OCI-LY1 (cell line): ENCODE data around the gene GBF1.
A peak's percentile ranks its signal among the peaks of the same experiment; 100 is the strongest.
"Not testable (repeated sequence)": the region's sequence is repeated elsewhere in the genome, so short reads cannot be mapped to it uniquely, and the experiment has no call there.

Experiments
- H2AFZ ChIP-seq: fragments of 200-600 bp; sonication (generic), shearing (Covaris generic); 2 replicates; pipeline ENCODE4 v1.6.0; 2014; ENCODE audit warnings: antibody characterized with exemption, mild to moderate bottlenecking, low read length
- H3F3A ChIP-seq: fragments of 200-600 bp; sonication (generic), shearing (Covaris generic); 2 replicates; pipeline ENCODE4 v1.6.0; 2014; ENCODE audit warnings: mild to moderate bottlenecking, antibody characterized with exemption, low read length, moderate library complexity; ENCODE audit not compliant: insufficient read depth
- H3K27ac ChIP-seq: fragments of 200-600 bp; sonication (generic); 2 replicates; pipeline ENCODE4 v1.5.1; 2014; ENCODE audit warnings: low read length, mixed run types, mild to moderate bottlenecking, low read depth; ENCODE audit not compliant: poor library complexity, severe bottlenecking
- H3K27me3 ChIP-seq: fragments of 200-600 bp; sonication (generic); 2 replicates; pipeline ENCODE4 v1.6.0; 2014; ENCODE audit warnings: antibody characterized with exemption, mild to moderate bottlenecking, low read length, moderate library complexity; ENCODE audit not compliant: insufficient read depth
- H3K36me3 ChIP-seq: fragments of 200-600 bp; sonication (generic); 2 replicates; pipeline ENCODE4 v1.6.1; 2014; ENCODE audit warnings: mild to moderate bottlenecking, antibody characterized with exemption, low read length, moderate library complexity, mixed read lengths; ENCODE audit not compliant: insufficient read depth
- H3K4me1 ChIP-seq: fragments of 200-600 bp; sonication (generic); 2 replicates; pipeline ENCODE4 v1.5.1; 2014; ENCODE audit warnings: mild to moderate bottlenecking, low read length, moderate library complexity; ENCODE audit not compliant: insufficient read depth, severe bottlenecking
- H3K4me2 ChIP-seq: fragments of 200-600 bp; sonication (generic), shearing (Covaris generic); 2 replicates; pipeline ENCODE4 v1.6.1; 2014; ENCODE audit warnings: low read length
- H3K4me3 ChIP-seq: fragments of 200-600 bp; sonication (generic); 2 replicates; pipeline ENCODE4 v1.5.1; 2014; ENCODE audit warnings: low read length, low read depth, mild to moderate bottlenecking, mixed read lengths; ENCODE audit not compliant: poor library complexity, severe bottlenecking
- H3K79me2 ChIP-seq: fragments of 200-600 bp; shearing (Covaris generic); 2 replicates; pipeline ENCODE4 v1.6.1; 2016; ENCODE audit warnings: mixed run types, low read length, mixed read lengths; ENCODE audit not compliant: insufficient read depth
- H3K9ac ChIP-seq: fragments of 200-600 bp; sonication (generic), shearing (Covaris generic); 2 replicates; pipeline ENCODE4 v1.6.1; 2014; ENCODE audit warnings: mild to moderate bottlenecking, low read length, mixed read lengths
- H3K9me2 ChIP-seq: fragments of 200-600 bp; sonication (generic), shearing (Covaris generic); 2 replicates; pipeline ENCODE4 v1.6.1; 2014; ENCODE audit warnings: low read depth, mild to moderate bottlenecking, low read length, mixed read lengths
- H3K9me3 ChIP-seq: fragments of 200-600 bp; shearing (Covaris generic); 2 replicates; pipeline ENCODE4 v1.6.1; 2014; ENCODE audit warnings: low read length, mixed read lengths
- H4K20me1 ChIP-seq: fragments of 200-600 bp; sonication (generic), shearing (Covaris generic); 2 replicates; pipeline ENCODE4 v1.6.0; 2016; ENCODE audit warnings: mild to moderate bottlenecking, low read length; ENCODE audit not compliant: insufficient read depth
- CTCF ChIP-seq: fragments of 200-600 bp; sonication (generic), shearing (Covaris generic); IDR thresholded peaks from 2 replicates; pipeline ENCODE4 v1.5.1; 2017; ENCODE audit warnings: mild to moderate bottlenecking, antibody characterized with exemption, low read length, moderate library complexity, mixed read lengths
- EZH2 ChIP-seq: fragments of 200-600 bp; sonication (generic), shearing (Covaris generic); IDR thresholded peaks from 2 replicates; pipeline ENCODE4 v1.8.0; 2017; ENCODE audit warnings: borderline replicate concordance, mixed run types, mild to moderate bottlenecking, antibody characterized with exemption, low read length, moderate library complexity, mixed read lengths

The GBF1 gene

GRCh38 chr10:102245932-102246251 is 560 bp downstream of the GBF1 start:
- Histone ChIP-seq H3K27ac (peak overlapping the region; percentile 45), H3K9ac (peak overlapping the region; percentile 80), H3K4me2 (peak overlapping the region; percentile 91), H3K4me1 (peaks cover 27% of the 10 kb centered on the region), H3K9me3 (no peaks in the 10 kb centered on the region), H3K9me2 (no peaks in the 10 kb centered on the region), H4K20me1 (no peaks in the 10 kb centered on the region), H3K36me3 (0 out of 2 replicates have a peak, but pooled peaks cover 6% of the 10 kb centered on the region), H3K4me3 (peak overlapping the region; percentile 90), H3K27me3 (no peaks in the 10 kb centered on the region), H2AFZ (no peak overlapping the region), H3F3A (no peaks in the 10 kb centered on the region), H3K79me2 (peaks cover 50% of the 10 kb centered on the region)
- no peak for TF ChIP-seq EZH2
- no peak for TF ChIP-seq CTCF

- H3K79me2 ChIP-seq: peaks cover 54% of the 10 kb centered on the region
- H3K27ac ChIP-seq: no peak overlapping the region
These were observed 929 bp downstream of the GBF1 start for GRCh38 chr10:102246261-102246660.

GRCh38 chr10:102247734-102248133 is 2.4 kb downstream of the GBF1 start:
- Histone ChIP-seq H3F3A (no peaks in the 10 kb centered on the region), H3K27ac (no peak overlapping the region), H3K4me2 (peak overlapping the region; percentile 91), H3K9me2 (no peaks in the 10 kb centered on the region), H3K27me3 (no peaks in the 10 kb centered on the region), H4K20me1 (no peaks in the 10 kb centered on the region), H3K9ac (no peak overlapping the region), H3K36me3 (0 out of 2 replicates have a peak, but pooled peaks cover 6% of the 10 kb centered on the region), H3K79me2 (peaks cover 64% of the 10 kb centered on the region), H3K4me1 (peaks cover 27% of the 10 kb centered on the region), H2AFZ (no peak overlapping the region), H3K4me3 (peak overlapping the region; percentile 90), H3K9me3 (no peaks in the 10 kb centered on the region)
- TF ChIP-seq CTCF (no peak), EZH2 (no peak)

More at GRCh38 chr10:102246261-102246660, 929 bp downstream of the GBF1 start:
- H3F3A ChIP-seq: no peaks in the 10 kb centered on the region
- peaks cover 27% of the 10 kb centered on the region for H3K4me1 ChIP-seq
- H3K27me3 ChIP-seq: no peaks in the 10 kb centered on the region
- H3K36me3 ChIP-seq: 0 out of 2 replicates have a peak, but pooled peaks cover 6% of the 10 kb centered on the region
- H3K9me3 ChIP-seq: no peaks in the 10 kb centered on the region
- no peak overlapping the region for H2AFZ ChIP-seq
- peak overlapping the region; percentile 90 for H3K4me3 ChIP-seq
- peak overlapping the region; percentile 91 for H3K4me2 ChIP-seq
- peak overlapping the region; percentile 80 for H3K9ac ChIP-seq
- no peaks in the 10 kb centered on the region for H4K20me1 ChIP-seq
- TF ChIP-seq EZH2 (no peak), CTCF (no peak)
- H3K9me2 ChIP-seq: no peaks in the 10 kb centered on the region

- not testable (repeated sequence) for H4K20me1 ChIP-seq, H3K27me3 ChIP-seq
These were observed 7.2 kb downstream of the GBF1 start for GRCh38 chr10:102252508-102252907.

More at GRCh38 chr10:102252508-102252907, 7.2 kb downstream of the GBF1 start:
- H3K9me2 ChIP-seq, H3K9me3 ChIP-seq, H3K4me1 ChIP-seq, H3K9ac ChIP-seq, H3F3A ChIP-seq, H2AFZ ChIP-seq, H3K4me3 ChIP-seq, H3K4me2 ChIP-seq, H3K27ac ChIP-seq, H3K36me3 ChIP-seq: not testable (repeated sequence)
- peaks cover 69% of the 10 kb centered on the region for H3K79me2 ChIP-seq
